HepG2 (cell line): ENCODE data around the gene SPSB1.

ENCODE experiments used
- CTCF ChIP-seq: sonication (generic); formaldehyde crosslinking; IDR thresholded peaks from 2 replicates; pipeline ENCODE4 v1.5.0; 2020; ENCODE audit warnings: mild to moderate bottlenecking, missing genetic modification reagents, moderate library complexity
- EP300 ChIP-seq, 3 experiments: sonication (generic) in 1 of 3; formaldehyde crosslinking in 1 of 3; IDR thresholded peaks; 2 replicates each; pipeline versions ENCODE4 v1.5.1 to v1.6.1; 2011 to 2020; ENCODE audit warnings: low read depth in 2 of 3, low read length in 2 of 3, borderline replicate concordance in 1 of 3, improper control_type of control experiment in 1 of 3, mild to moderate bottlenecking in 1 of 3, missing genetic modification reagents in 1 of 3, moderate library complexity in 1 of 3
- ESRRA ChIP-seq: sonication (generic); formaldehyde crosslinking; IDR thresholded peaks from 2 replicates; pipeline ENCODE4 v1.5.1; 2020; ENCODE audit warnings: mild to moderate bottlenecking, low read depth, missing genetic modification reagents
- MLX ChIP-seq: IDR thresholded peaks from 2 replicates; pipeline ENCODE4 v1.6.1; 2016
- MTF2 ChIP-seq: sonication (generic); formaldehyde crosslinking; IDR thresholded peaks from 2 replicates; pipeline ENCODE4 v1.5.0; 2020; ENCODE audit warnings: missing genetic modification reagents, borderline replicate concordance
- MYNN ChIP-seq: sonication (generic); formaldehyde crosslinking; IDR thresholded peaks from 2 replicates; pipeline ENCODE4 v1.4.0; 2020; ENCODE audit warnings: mild to moderate bottlenecking, low read depth, missing genetic modification reagents
- NKX3-1 ChIP-seq: sonication (generic); formaldehyde crosslinking; IDR thresholded peaks from 2 replicates; pipeline ENCODE4 v1.5.0; 2020; ENCODE audit warnings: missing genetic modification reagents
- RFXAP ChIP-seq: sonication (generic); formaldehyde crosslinking; IDR thresholded peaks from 2 replicates; pipeline ENCODE4 v1.4.0; 2020; ENCODE audit warnings: missing genetic modification reagents, borderline replicate concordance
- SKIL ChIP-seq: sonication (generic); formaldehyde crosslinking; IDR thresholded peaks from 2 replicates; pipeline ENCODE4 v1.8.0; 2022; ENCODE audit warnings: missing genetic modification reagents, mild to moderate bottlenecking, moderate library complexity, borderline replicate concordance
- SNRNP70 ChIP-seq: fragments of 200-400 bp; formaldehyde crosslinking; IDR thresholded peaks from 2 replicates; pipeline ENCODE4 v1.6.1; 2017; ENCODE audit warnings: mild to moderate bottlenecking, low read depth, low read length, moderate library complexity
- ZBTB46 ChIP-seq: sonication (generic); formaldehyde crosslinking; IDR thresholded peaks from 2 replicates; pipeline ENCODE4 v1.4.0; 2020; ENCODE audit warnings: mild to moderate bottlenecking, missing genetic modification reagents, borderline replicate concordance
- ZNF652 ChIP-seq: IDR thresholded peaks from 2 replicates; pipeline ENCODE4 v1.6.1; 2016; ENCODE audit warnings: low read depth, borderline replicate concordance
- ZNF782 ChIP-seq: sonication (generic); formaldehyde crosslinking; IDR thresholded peaks from 2 replicates; pipeline ENCODE4 v1.4.0; 2020; ENCODE audit warnings: missing genetic modification reagents, mild to moderate bottlenecking, borderline replicate concordance

GRCh38 chr1:9247894-9248293 is 44.8 kb upstream of the SPSB1 start:
- no peak for TF ChIP-seq ESRRA
- TF ChIP-seq SKIL (CRISPR knock-in tag): no peak
- TF ChIP-seq ZNF652 (CRISPR knock-in tag): no peak
- no peak for TF ChIP-seq CTCF
- TF ChIP-seq RFXAP (CRISPR knock-in tag): no peak
- no peak for TF ChIP-seq NKX3-1 (CRISPR knock-in tag)
- no peak for TF ChIP-seq ZBTB46 (CRISPR knock-in tag)
- no peak for TF ChIP-seq EP300 (IDR thresholded peaks at IDR 0.05; ENCODE audit: low read depth in 2 of 2, low read length in 2 of 2)
- TF ChIP-seq EP300 (CRISPR knock-in tag; IDR thresholded peaks at IDR 0.05; ENCODE audit: borderline replicate concordance): no peak
- no peak for TF ChIP-seq ZNF782 (CRISPR knock-in tag)
- no peak for TF ChIP-seq MYNN (CRISPR knock-in tag)
- TF ChIP-seq SNRNP70: no peak
- no peak for TF ChIP-seq MTF2
- no peak for TF ChIP-seq MLX
